Neural crest cell (in vitro differentiated cells): ENCODE results near the gene MPP2. TPM values are rescaled to one million over a fixed set of nuclear protein-coding genes. Genes with fewer than 3 reads are reported as not detected.

Source experiments
- DNase-seq: peaks from one replicate; pipeline ENCODE4 v3.0.0; 2021; ENCODE audit warnings: low read depth, mixed read lengths, low spot score
- H3K27ac Mint-ChIP-seq: one replicate; pipeline ENCODE4 v1.8.0; 2021; ENCODE audit warnings: mild to moderate bottlenecking, mixed read lengths; ENCODE audit not compliant: unreplicated experiment
- H3K27me3 Mint-ChIP-seq: 2 replicates; pipeline ENCODE4 v1.8.0; 2021; ENCODE audit warnings: low read depth, mild to moderate bottlenecking, mixed read lengths
- H3K36me3 Mint-ChIP-seq: 2 replicates; pipeline ENCODE4 v1.8.0; 2021; ENCODE audit warnings: low read depth, mild to moderate bottlenecking, mixed read lengths
- H3K4me1 Mint-ChIP-seq: 2 replicates; pipeline ENCODE4 v1.8.0; 2021; ENCODE audit warnings: mixed read lengths
- H3K4me3 Mint-ChIP-seq: one replicate; pipeline ENCODE4 v1.8.0; 2021; ENCODE audit warnings: mild to moderate bottlenecking, mixed read lengths
- H3K9me3 Mint-ChIP-seq: 2 replicates; pipeline ENCODE4 v1.8.0; 2021; ENCODE audit warnings: mixed read lengths
- total RNA-seq: library from RNA; stranded (reverse); gene quantifications from 2 replicates; pipeline ENCODE4 v1.2.1, GENCODE V29; 2021
- TF ChIP-seq, protein P1 (sequence below): fragments of 200-600 bp; sonication (generic); conservative IDR thresholded peaks from 2 replicates; pipeline ENCODE4 v1.5.0; 2021; ENCODE audit warnings: antibody characterized with exemption, mild to moderate bottlenecking

MPP2 gene
- total RNA-seq, 1 donor from 2014 or later, result 29.8 TPM

DNA sequence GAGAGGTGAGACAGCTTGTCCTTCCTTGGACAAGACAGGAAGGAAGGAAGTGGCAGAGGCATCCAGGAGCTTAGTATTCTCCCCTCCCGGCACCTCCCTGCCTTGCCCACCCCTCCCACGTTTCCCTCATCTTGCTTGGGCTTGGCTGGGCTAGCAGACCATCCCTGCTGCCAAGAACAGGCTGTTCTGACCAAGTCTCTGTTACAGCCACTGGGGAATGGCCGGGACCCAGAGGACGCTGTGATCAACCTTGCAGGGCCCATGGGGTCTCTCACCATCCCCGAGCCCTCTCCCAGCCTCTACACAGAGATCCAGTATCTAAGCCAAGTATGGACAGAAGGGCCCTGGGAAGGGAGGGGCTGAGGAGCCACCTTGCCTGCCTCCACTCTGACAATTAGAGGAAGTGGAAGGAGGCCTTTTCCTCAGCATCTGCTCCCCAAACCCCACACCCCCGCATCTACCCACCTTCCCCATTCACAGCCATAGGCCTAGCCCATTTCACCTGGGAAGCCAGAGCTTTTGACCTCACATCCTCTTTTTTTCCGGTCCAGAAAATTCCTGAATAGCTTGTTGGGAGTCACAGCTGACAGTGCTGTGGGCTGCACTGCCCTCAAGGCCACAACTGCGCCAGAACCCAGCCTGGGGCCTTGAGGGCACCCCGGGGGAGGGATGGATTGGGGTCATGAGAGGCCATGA, 46.3 kb downstream of the MPP2 start:
- Mint-ChIP-seq H3K27me3 (no peaks in the 10 kb centered on the region), H3K4me1 (peaks cover 9% of the 10 kb centered on the region), H3K27ac (no peak overlapping the region), H3K4me3 (no peak overlapping the region), H3K9me3 (no peaks in the 10 kb centered on the region), H3K36me3 (no peaks in the 10 kb centered on the region)
- TF ChIP-seq, protein P1, sequence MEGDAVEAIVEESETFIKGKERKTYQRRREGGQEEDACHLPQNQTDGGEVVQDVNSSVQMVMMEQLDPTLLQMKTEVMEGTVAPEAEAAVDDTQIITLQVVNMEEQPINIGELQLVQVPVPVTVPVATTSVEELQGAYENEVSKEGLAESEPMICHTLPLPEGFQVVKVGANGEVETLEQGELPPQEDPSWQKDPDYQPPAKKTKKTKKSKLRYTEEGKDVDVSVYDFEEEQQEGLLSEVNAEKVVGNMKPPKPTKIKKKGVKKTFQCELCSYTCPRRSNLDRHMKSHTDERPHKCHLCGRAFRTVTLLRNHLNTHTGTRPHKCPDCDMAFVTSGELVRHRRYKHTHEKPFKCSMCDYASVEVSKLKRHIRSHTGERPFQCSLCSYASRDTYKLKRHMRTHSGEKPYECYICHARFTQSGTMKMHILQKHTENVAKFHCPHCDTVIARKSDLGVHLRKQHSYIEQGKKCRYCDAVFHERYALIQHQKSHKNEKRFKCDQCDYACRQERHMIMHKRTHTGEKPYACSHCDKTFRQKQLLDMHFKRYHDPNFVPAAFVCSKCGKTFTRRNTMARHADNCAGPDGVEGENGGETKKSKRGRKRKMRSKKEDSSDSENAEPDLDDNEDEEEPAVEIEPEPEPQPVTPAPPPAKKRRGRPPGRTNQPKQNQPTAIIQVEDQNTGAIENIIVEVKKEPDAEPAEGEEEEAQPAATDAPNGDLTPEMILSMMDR, result no peak
- no peak for DNase-seq

DNA sequence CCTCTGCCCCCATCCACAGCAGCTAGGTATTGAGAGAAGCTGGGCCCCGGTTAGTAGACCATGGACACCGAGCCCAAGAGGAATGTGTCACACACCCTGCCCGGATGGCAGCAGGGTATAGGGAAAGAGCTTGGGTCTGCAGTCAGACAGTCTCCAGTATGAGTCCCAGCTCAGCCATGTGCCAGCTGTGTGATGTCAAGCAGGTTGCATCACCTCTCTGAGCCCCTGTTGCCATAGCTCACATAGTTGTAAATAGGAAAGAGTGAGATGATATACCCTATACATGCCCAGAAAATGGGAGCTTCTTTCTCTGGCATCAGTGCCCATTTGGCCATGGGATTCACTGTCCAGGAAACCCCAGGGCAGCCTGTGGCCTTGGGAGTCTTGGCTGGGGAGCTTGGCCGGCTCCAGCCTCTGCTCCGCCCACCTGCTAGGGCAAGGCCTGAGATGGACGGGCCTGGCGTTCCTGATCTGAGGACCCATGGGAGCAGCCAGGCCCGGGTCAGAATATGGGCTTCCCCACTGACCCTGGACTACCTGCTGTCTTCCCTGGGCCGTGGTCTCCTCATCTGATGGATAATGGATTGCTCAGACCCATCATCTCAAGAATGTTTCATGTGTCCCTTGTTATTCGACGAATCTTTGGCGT, 47.1 kb downstream of the MPP2 start:
- Mint-ChIP-seq H3K36me3 (no peaks in the 10 kb centered on the region), H3K4me1 (peaks cover 9% of the 10 kb centered on the region), H3K9me3 (no peaks in the 10 kb centered on the region), H3K27ac (no peak overlapping the region), H3K4me3 (no peak overlapping the region), H3K27me3 (no peaks in the 10 kb centered on the region)
- no peak for DNase-seq
- TF ChIP-seq, protein P1, result no peak

GRCh38 chr17:43857957-43858600, 49.3 kb downstream of the MPP2 start:
- no peaks in the 10 kb centered on the region for H3K36me3 Mint-ChIP-seq
- H3K9me3 Mint-ChIP-seq, result no peaks in the 10 kb centered on the region
- peak overlapping the region; percentile 35 for H3K27ac Mint-ChIP-seq
- TF ChIP-seq, protein P1, result no peak
- H3K27me3 Mint-ChIP-seq, result no peaks in the 10 kb centered on the region
- H3K4me3 Mint-ChIP-seq, result no peak overlapping the region
- peaks cover 14% of the 10 kb centered on the region for H3K4me1 Mint-ChIP-seq
- DNase-seq, result no peak

DNA sequence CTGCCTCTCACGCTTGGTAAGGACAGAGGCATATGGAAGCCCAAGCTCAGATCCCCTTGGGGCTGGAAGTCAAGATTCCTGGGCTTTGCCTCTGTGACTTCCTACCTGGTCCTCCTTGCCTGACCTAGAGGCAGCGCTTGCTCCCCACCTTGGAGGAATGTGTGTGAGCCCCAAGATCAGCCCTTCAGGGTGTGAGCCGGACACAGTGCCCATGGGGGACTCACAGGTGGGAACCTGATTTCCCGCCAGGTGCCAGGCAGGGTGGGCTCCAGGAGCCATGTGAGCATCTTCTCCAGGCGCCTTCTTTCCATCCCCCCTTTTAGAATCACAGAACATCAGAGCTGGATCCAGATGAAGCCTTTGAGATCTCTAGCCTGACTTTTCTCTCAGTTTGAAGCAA, 50.2 kb downstream of the MPP2 start:
- no peaks in the 10 kb centered on the region for H3K27me3 Mint-ChIP-seq
- no peaks in the 10 kb centered on the region for H3K36me3 Mint-ChIP-seq
- TF ChIP-seq, protein P1, result no peak
- peaks cover 15% of the 10 kb centered on the region for H3K4me1 Mint-ChIP-seq
- no peak overlapping the region for H3K27ac Mint-ChIP-seq
- no peaks in the 10 kb centered on the region for H3K9me3 Mint-ChIP-seq
- no peak for DNase-seq
- H3K4me3 Mint-ChIP-seq, result no peak overlapping the region

GRCh38 chr17:43856141-43856540, 51.2 kb downstream of the MPP2 start:
- TF ChIP-seq, protein P1, result no peak
- H3K4me1 Mint-ChIP-seq, result peaks cover 19% of the 10 kb centered on the region
- DNase-seq, result no peak
- no peaks in the 10 kb centered on the region for H3K36me3 Mint-ChIP-seq
- H3K27me3 Mint-ChIP-seq, result no peaks in the 10 kb centered on the region
- H3K9me3 Mint-ChIP-seq, result no peaks in the 10 kb centered on the region
- H3K4me3 Mint-ChIP-seq, result no peak overlapping the region
- H3K27ac Mint-ChIP-seq, result no peak overlapping the region
